Heart left ventricle (tissue), 13 donors: ENCODE results near the gene ZNF791.

ENCODE experiments used
- CTCF ChIP-seq, 12 donors: fragments of 200-600 bp; sonication (generic) in 4 of 12; IDR thresholded peaks; one replicate each; pipeline versions ENCODE4 v1.5.0 to v1.8.0; 2018 to 2022; ENCODE audit warnings: antibody characterized with exemption in 12 of 12, mild to moderate bottlenecking in 5 of 12
- POLR2A ChIP-seq, 2 donors: fragments of 450-650 bp; IDR thresholded peaks; one replicate each; pipeline ENCODE4 v1.6.1; 2017; ENCODE audit warnings: antibody characterized with exemption in 2 of 2, mild to moderate bottlenecking in 2 of 2, moderate library complexity in 2 of 2
- donor health status: ischemic (EF 13 %, LVEDD 7.1; RV severe dilation, severe dysfunction).
- donor health status: DM: no; HTN: yes; CAD: no.
- donor health status: DM: no; HTN: no; CAD: no.
- donor health status: ischemic (EF 25% LVEDD 6.9; RV normal size, moderate dysfunction).
- donor health status: ischemic (EF 25% LVEDD 5.7; RV mildly dilated, moderate dysfunction).
- donor health status: ischemic (EF 35%, LVEDD 5.7; RV mildly dilated, moderate dysfunction).
- donor health status: nonischemic (EF 11% LVEDD 7.7; RV severe dilation, severe dysfunction).
- donor health status: DM: yes; HTN: yes; CAD: no.
- donor health status: PGD.
- donor health status: ischemic (EF 29% LVEDD 5.4; RV normal size, mild dysfunction).
- donor health status: nonischemic (EF 23%, LVEDD 6.1; RV moderate dilation, normal function).

- TF ChIP-seq CTCF (IDR thresholded peaks at IDR 0.05) (no peak), POLR2A (IDR thresholded peaks at IDR 0.05) (no peak)
These were observed 36.7 kb upstream of the ZNF791 start for GRCh38 chr19:12574036-12574435.
